C4-2B (cell line): ENCODE results near the gene GAS7.

Source experiments
- CTCF ChIP-seq: fragments of 450-650 bp; conservative IDR thresholded peaks from 2 replicates; pipeline ENCODE4 v1.5.1; 2017; ENCODE audit warnings: mild to moderate bottlenecking
- ZFX ChIP-seq: fragments of 450-650 bp; IDR thresholded peaks from 2 replicates; pipeline ENCODE4 v1.6.1; 2017

GRCh38 chr17:10217916-10218315 is 19.5 kb upstream of the GAS7 start:
- TF ChIP-seq CTCF (no peak), ZFX (no peak)
